Suprapubic skin (tissue), 4 donors: ENCODE data around the gene FGF1.

ENCODE experiments used
- EP300 ChIP-seq: sonication (generic); formaldehyde crosslinking; IDR thresholded peaks from one replicate; pipeline ENCODE4 v1.6.1; 2017; ENCODE audit warnings: antibody characterized with exemption
- POLR2AphosphoS5 ChIP-seq, 3 donors: sonication (generic); formaldehyde crosslinking; IDR thresholded peaks; one replicate each; pipeline ENCODE4 v1.6.1; 2017; ENCODE audit warnings: antibody characterized with exemption in 3 of 3

- no peak for TF ChIP-seq POLR2AphosphoS5 (IDR thresholded peaks at IDR 0.05)
- TF ChIP-seq EP300: no peak
Measured at GRCh38 chr5:142664067-142664466, 21.8 kb downstream of the FGF1 start.
